ENCODE data around the gene DRC3.

Gene DRC3

DNA sequence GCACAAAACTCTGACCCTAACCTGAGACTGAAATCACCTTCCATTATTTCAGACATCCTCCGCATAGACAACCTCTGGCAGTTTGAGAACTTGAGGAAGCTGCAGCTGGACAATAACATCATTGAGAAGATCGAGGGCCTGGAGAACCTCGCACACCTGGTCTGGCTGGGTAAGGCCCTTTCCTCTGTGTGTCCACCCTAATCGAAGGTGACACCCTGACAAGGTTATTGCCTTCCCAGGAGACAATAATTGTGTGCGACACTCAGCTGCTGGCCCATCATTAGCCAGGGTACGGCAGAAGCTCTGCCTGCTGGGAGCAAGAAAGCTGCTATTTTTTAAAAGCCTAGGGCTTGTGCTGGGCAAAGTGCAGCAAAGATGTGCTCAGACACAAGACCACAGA is 11.1 kb downstream of the DRC3 start:
- H3K4me3 ChIP-seq (ENCODE audit: low read depth, low read length) = no peak overlapping the region
- H3K9ac ChIP-seq (ENCODE audit: low read length) = no peak overlapping the region
- no peaks in the 10 kb centered on the region for H3K9me3 ChIP-seq (ENCODE audit: control insufficient read depth, insufficient read depth, low read depth, low read length)
- H3K36me3 ChIP-seq (ENCODE audit: control insufficient read depth, insufficient read depth, low read length) = no peaks in the 10 kb centered on the region
- no peaks in the 10 kb centered on the region for H3K27me3 ChIP-seq (ENCODE audit: control insufficient read depth, insufficient read depth, low read length)
- H3K27ac ChIP-seq (ENCODE audit: low read depth, low read length) = no peak overlapping the region
- H3K4me1 ChIP-seq (ENCODE audit: control insufficient read depth, insufficient read depth, low read length) = no peaks in the 10 kb centered on the region

DNA sequence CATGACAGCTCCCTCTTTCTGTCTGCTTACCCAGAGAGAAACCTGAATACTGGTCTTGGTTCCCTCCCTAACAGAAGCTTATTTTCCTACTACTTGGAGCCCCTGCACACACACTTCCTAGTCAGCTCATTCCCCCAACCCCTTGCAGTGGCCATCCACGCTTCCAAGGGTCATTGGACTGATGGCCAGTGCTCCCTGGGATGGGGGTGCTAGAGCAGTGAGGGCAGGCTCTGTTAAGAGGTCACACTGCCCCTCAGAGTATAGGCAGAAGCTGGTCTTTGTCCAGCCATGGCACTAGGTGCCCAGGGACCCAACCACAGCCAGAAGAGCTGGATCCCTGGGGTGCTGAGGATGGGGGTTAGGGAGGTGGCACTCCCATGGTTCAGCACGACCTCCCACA is 12.5 kb downstream of the DRC3 start:
- Histone ChIP-seq H3K9me3 (ENCODE audit: control insufficient read depth, insufficient read depth, low read depth, low read length) (no peaks in the 10 kb centered on the region), H3K4me3 (ENCODE audit: low read depth, low read length) (no peak overlapping the region), H3K9ac (ENCODE audit: low read length) (no peak overlapping the region), H3K27ac (ENCODE audit: low read depth, low read length) (no peak overlapping the region), H3K27me3 (ENCODE audit: control insufficient read depth, insufficient read depth, low read length) (no peaks in the 10 kb centered on the region), H3K4me1 (ENCODE audit: control insufficient read depth, insufficient read depth, low read length) (no peaks in the 10 kb centered on the region; the same call in 1 of the 2 replicates), H3K36me3 (ENCODE audit: control insufficient read depth, insufficient read depth, low read length) (no peaks in the 10 kb centered on the region)

DNA sequence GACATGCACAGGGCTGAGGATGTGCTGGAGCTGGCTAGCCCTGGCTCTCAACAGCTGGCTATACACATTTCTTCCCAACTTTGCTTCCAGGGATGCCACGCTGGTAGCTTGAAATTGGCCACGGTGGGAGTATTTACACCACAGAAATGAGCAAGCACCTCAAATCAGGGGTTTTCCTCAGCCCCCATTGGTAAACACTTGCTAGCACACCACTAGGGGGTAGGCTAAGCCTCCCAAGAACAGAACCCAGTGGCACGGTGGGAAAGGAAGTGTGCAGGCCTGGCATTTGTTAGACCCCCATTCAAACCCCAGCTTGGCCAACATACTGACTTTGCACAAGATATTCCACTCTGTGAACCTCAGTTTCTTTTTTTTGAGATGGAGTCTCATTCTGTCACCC is 12.9 kb downstream of the DRC3 start:
- Histone ChIP-seq H3K9me3 (ENCODE audit: control insufficient read depth, insufficient read depth, low read depth, low read length) (no peaks in the 10 kb centered on the region), H3K9ac (ENCODE audit: low read length) (no peak overlapping the region), H3K36me3 (ENCODE audit: control insufficient read depth, insufficient read depth, low read length) (no peaks in the 10 kb centered on the region), H3K4me1 (ENCODE audit: control insufficient read depth, insufficient read depth, low read length) (no peaks in the 10 kb centered on the region; the same call in 1 of the 2 replicates), H3K27me3 (ENCODE audit: control insufficient read depth, insufficient read depth, low read length) (no peaks in the 10 kb centered on the region), H3K27ac (ENCODE audit: low read depth, low read length) (no peak overlapping the region), H3K4me3 (ENCODE audit: low read depth, low read length) (no peak overlapping the region)

DNA sequence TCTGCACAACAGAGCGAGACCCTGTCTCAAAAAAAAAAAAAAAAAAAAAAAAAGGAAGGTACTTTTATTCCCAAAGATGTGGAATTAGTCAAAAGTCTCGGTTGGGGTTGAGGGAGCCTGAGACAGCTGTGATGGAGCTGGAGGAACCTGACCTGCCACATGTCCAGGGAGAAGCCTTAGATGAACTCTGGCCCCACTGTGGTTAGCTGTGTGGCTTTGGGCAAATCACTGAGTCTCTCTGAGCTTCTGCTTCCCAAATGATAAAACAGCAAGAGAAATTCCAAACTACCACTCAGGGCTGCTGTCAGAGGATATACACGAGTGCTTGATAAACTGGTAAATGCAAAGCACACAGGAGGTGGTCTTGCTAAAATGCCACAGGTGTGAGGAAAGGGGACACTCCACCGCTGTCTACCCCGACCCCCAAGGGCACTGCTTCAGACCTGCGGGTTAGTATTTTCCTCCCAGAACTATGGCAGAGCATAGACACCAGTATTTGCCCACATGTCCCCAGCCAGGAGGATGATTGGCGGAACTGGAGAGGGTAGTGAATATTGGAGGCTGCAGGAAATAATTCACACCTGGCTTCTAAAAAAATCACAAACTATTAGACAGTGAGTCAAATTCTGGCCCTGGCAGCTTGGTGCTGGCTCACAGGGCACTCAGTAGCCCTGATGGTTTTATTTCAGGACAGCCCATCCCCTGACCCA is 14.7 kb downstream of the DRC3 start:
- Histone ChIP-seq H3K27ac (ENCODE audit: low read depth, low read length) (no peak overlapping the region), H3K4me1 (ENCODE audit: control insufficient read depth, insufficient read depth, low read length) (no peaks in the 10 kb centered on the region; the same call in 1 of the 2 replicates), H3K4me3 (ENCODE audit: low read depth, low read length) (no peak overlapping the region), H3K9ac (ENCODE audit: low read length) (no peak overlapping the region), H3K27me3 (ENCODE audit: control insufficient read depth, insufficient read depth, low read length) (no peaks in the 10 kb centered on the region), H3K9me3 (ENCODE audit: control insufficient read depth, insufficient read depth, low read depth, low read length) (no peaks in the 10 kb centered on the region), H3K36me3 (ENCODE audit: control insufficient read depth, insufficient read depth, low read length) (no peaks in the 10 kb centered on the region)

DNA sequence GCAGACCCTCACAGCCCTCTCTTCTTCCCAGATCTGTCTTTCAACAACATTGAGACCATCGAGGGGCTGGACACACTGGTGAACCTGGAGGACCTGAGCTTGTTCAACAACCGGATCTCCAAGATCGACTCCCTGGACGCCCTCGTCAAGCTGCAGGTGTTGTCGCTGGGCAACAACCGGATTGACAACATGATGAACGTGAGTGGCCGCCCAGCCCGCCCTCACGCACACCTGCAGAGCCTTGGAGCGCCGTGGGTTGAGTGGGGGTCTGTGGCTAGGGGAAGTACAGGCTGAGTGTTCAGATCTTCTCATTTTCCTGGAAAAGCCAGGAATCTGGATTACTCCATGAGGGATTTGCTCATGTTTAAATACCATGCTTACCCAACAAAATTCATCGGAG is 15.2 kb downstream of the DRC3 start:
- Histone ChIP-seq H3K4me3 (ENCODE audit: low read depth, low read length) (no peak overlapping the region), H3K9me3 (ENCODE audit: control insufficient read depth, insufficient read depth, low read depth, low read length) (no peaks in the 10 kb centered on the region), H3K9ac (ENCODE audit: low read length) (no peak overlapping the region), H3K4me1 (ENCODE audit: control insufficient read depth, insufficient read depth, low read length) (no peaks in the 10 kb centered on the region; the same call in 1 of the 2 replicates), H3K27me3 (ENCODE audit: control insufficient read depth, insufficient read depth, low read length) (no peaks in the 10 kb centered on the region), H3K27ac (ENCODE audit: low read depth, low read length) (no peak overlapping the region), H3K36me3 (ENCODE audit: control insufficient read depth, insufficient read depth, low read length) (no peaks in the 10 kb centered on the region)

DNA sequence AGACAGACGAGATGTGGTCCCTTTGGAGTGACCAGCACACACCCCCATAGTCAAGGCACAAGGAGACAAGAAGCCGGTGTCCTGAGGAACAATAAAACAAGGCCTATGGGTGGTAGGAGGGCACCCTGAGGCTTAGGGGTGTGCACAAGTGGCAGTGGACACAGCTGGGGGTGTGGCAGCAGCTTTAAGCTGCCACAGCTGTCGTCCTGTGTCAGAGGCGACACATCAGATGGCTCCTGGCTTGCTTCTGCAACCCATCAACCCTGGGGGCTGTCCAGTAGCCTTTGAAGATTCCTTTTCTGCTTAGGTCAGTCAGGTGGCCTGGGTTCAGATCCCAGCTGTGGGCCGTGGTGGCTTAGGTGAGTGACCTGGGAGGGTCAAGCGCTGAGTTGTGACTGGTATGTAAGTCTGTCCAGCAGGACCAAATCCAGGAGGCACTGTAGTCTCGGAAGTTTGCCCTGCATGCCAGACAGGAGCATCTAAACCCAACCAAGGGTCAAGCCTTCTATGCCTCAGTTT is 15.8 kb downstream of the DRC3 start:
- Histone ChIP-seq H3K4me1 (ENCODE audit: control insufficient read depth, insufficient read depth, low read length) (no peaks in the 10 kb centered on the region; the same call in 1 of the 2 replicates), H3K27me3 (ENCODE audit: control insufficient read depth, insufficient read depth, low read length) (no peaks in the 10 kb centered on the region), H3K27ac (ENCODE audit: low read depth, low read length) (no peak overlapping the region), H3K9ac (ENCODE audit: low read length) (no peak overlapping the region), H3K4me3 (ENCODE audit: low read depth, low read length) (no peak overlapping the region), H3K36me3 (ENCODE audit: control insufficient read depth, insufficient read depth, low read length) (no peaks in the 10 kb centered on the region), H3K9me3 (ENCODE audit: control insufficient read depth, insufficient read depth, low read depth, low read length) (no peaks in the 10 kb centered on the region)

DNA sequence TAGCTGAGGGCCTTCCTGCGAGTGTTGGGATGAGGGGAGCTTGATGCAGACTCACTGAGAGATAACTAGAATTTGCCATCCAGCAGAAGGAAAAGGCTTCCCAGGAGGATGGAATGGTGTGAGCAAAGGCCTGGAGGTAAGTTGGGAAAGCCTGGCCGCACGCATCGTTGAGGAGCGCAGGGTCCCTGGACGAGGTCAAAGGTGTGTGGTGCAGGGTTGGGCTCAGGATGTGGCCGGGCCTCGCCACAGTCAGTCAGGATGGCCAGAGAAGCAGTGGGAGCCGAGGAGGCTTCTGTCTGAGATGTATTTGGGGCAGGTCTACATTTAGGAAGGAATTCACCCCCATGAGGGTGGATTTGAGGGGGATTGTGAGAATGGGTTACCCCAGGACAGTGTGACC is 16.4 kb downstream of the DRC3 start:
- Histone ChIP-seq H3K27me3 (ENCODE audit: control insufficient read depth, insufficient read depth, low read length) (no peaks in the 10 kb centered on the region), H3K36me3 (ENCODE audit: control insufficient read depth, insufficient read depth, low read length) (no peaks in the 10 kb centered on the region), H3K9ac (ENCODE audit: low read length) (no peak overlapping the region), H3K9me3 (ENCODE audit: control insufficient read depth, insufficient read depth, low read depth, low read length) (no peaks in the 10 kb centered on the region), H3K27ac (ENCODE audit: low read depth, low read length) (no peak overlapping the region), H3K4me1 (ENCODE audit: control insufficient read depth, insufficient read depth, low read length) (no peaks in the 10 kb centered on the region; the same call in 1 of the 2 replicates), H3K4me3 (ENCODE audit: low read depth, low read length) (no peak overlapping the region)

DNA sequence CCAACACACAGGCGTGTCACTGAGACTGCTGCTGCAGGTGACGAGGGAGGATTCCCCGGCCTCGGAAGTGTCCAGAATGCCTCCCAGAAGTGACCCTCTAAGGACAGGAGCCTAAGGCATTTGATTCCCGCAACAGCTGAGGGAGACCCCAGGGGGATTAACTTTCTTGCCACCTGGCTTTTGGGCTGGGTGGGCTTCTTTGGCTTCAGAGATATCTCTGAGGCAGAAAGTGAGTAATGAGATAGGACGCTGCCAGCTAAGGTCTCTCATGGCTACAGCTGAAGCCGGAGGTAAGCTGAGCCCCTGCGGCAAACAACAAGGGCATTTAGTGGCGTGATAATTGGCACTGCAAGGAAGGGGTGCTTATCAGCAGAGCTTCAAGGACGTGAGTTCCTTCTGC is 17.0 kb downstream of the DRC3 start:
- H3K4me1 ChIP-seq (ENCODE audit: control insufficient read depth, insufficient read depth, low read length) = peaks cover 3% of the 10 kb centered on the region; the same call in 1 of the 2 replicates
- no peak overlapping the region for H3K9ac ChIP-seq (ENCODE audit: low read length)
- no peak overlapping the region for H3K27ac ChIP-seq (ENCODE audit: low read depth, low read length)
- H3K36me3 ChIP-seq (ENCODE audit: control insufficient read depth, insufficient read depth, low read length) = no peaks in the 10 kb centered on the region
- no peaks in the 10 kb centered on the region for H3K9me3 ChIP-seq (ENCODE audit: control insufficient read depth, insufficient read depth, low read depth, low read length)
- no peak overlapping the region for H3K4me3 ChIP-seq (ENCODE audit: low read depth, low read length)
- no peaks in the 10 kb centered on the region for H3K27me3 ChIP-seq (ENCODE audit: control insufficient read depth, insufficient read depth, low read length)

DNA sequence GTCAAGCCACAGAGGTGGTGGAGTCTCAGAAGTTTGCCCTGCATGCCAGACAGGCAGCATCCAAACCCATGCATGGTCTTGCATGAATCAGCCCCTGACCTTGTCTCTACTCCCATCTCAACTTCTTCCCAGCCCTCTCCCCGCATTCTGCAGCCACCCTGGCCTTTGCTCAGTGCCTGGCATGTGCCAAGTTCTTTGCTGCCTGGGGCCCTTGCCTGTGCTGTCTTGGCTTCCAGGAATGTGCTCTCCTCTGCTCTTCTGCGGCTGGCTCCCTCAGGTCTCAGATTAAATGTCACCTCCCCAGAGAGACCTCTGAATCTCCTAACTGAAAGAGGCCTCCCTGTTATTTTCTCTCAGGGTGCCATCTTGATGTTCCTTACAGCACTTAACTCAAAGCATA is 17.6 kb downstream of the DRC3 start:
- no peaks in the 10 kb centered on the region for H3K36me3 ChIP-seq (ENCODE audit: control insufficient read depth, insufficient read depth, low read length)
- H3K9me3 ChIP-seq (ENCODE audit: control insufficient read depth, insufficient read depth, low read depth, low read length) = no peaks in the 10 kb centered on the region
- H3K9ac ChIP-seq (ENCODE audit: low read length) = no peak overlapping the region
- no peak overlapping the region for H3K4me3 ChIP-seq (ENCODE audit: low read depth, low read length)
- no peaks in the 10 kb centered on the region for H3K27me3 ChIP-seq (ENCODE audit: control insufficient read depth, insufficient read depth, low read length)
- H3K4me1 ChIP-seq (ENCODE audit: control insufficient read depth, insufficient read depth, low read length) = peaks cover 4% of the 10 kb centered on the region; the same call in 1 of the 2 replicates
- H3K27ac ChIP-seq (ENCODE audit: low read depth, low read length) = no peak overlapping the region

DNA sequence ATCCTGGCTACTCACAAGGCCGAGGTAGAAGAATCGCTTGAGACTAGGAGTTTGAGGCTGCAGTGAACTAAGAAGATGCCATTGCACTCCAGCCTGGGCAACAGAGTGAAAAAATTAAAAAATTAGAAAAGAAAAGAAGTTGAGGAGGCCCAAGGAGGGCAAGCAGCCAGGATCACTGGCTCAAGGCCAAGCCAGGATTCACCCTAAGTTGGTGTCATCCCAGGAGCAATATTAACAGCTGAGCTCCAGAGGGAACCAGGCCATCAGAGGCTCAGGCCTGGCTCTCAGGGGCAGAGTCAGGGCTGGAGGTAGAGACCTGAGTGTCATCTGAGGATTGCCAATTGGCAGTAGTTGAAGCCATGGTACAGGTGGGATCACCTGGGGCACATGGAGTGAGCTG is 20.7 kb downstream of the DRC3 start:
- Histone ChIP-seq H3K9me3 (ENCODE audit: control insufficient read depth, insufficient read depth, low read depth, low read length) (no peaks in the 10 kb centered on the region), H3K36me3 (ENCODE audit: control insufficient read depth, insufficient read depth, low read length) (no peaks in the 10 kb centered on the region), H3K4me3 (ENCODE audit: low read depth, low read length) (no peak overlapping the region), H3K27me3 (ENCODE audit: control insufficient read depth, insufficient read depth, low read length) (no peaks in the 10 kb centered on the region), H3K9ac (ENCODE audit: low read length) (no peak overlapping the region), H3K27ac (ENCODE audit: low read depth, low read length) (no peak overlapping the region), H3K4me1 (ENCODE audit: control insufficient read depth, insufficient read depth, low read length) (peaks cover 4% of the 10 kb centered on the region; the same call in 1 of the 2 replicates)

DNA sequence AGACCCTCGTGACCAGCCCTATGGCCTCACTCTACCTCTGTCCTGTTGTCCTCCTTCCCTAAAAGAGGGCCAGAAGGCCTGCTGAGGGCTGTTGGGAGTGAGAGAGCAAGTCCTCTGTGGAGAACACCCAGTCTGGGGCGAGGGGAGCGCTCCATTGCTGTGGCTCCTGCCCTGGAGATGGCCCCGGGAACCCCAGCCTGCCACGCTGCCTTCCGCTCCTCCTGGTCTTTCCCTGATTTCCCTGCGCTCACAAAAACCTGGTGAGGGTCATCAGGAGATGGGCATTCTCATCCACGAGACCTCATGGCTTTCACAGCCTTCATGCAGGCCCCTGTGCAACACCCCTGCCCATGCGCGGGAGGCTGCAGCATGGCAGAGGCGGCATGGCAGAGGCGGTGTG is 21.2 kb downstream of the DRC3 start:
- no peak overlapping the region for H3K27ac ChIP-seq (ENCODE audit: low read depth, low read length)
- H3K4me3 ChIP-seq (ENCODE audit: low read depth, low read length) = no peak overlapping the region
- H3K36me3 ChIP-seq (ENCODE audit: control insufficient read depth, insufficient read depth, low read length) = no peaks in the 10 kb centered on the region
- no peaks in the 10 kb centered on the region for H3K9me3 ChIP-seq (ENCODE audit: control insufficient read depth, insufficient read depth, low read depth, low read length)
- no peak overlapping the region for H3K9ac ChIP-seq (ENCODE audit: low read length)
- peaks cover 4% of the 10 kb centered on the region; the same call in 1 of the 2 replicates for H3K4me1 ChIP-seq (ENCODE audit: control insufficient read depth, insufficient read depth, low read length)
- no peaks in the 10 kb centered on the region for H3K27me3 ChIP-seq (ENCODE audit: control insufficient read depth, insufficient read depth, low read length)
